SK-N-SH treated with all-trans-retinoic acid at 6 μM for 48 hours (cell line): Measurements from ENCODE around the gene HDAC5.

Experiments
- ATAC-seq: fragments of 200-7000 bp; cut with Tn5 transposase; 3 replicates; pipeline ENCODE4 v1.9.1; 2020; ENCODE audit warnings: mild to moderate bottlenecking, moderate library complexity
- ARNTL ChIP-seq: fragments of 450-650 bp; formaldehyde crosslinking; IDR thresholded peaks from 2 replicates; pipeline ENCODE4 v1.5.0; 2020; ENCODE audit warnings: low read depth, mild to moderate bottlenecking, moderate library complexity, borderline replicate concordance
- CSDC2 ChIP-seq: fragments of 250-450 bp; sonication (Bioruptor Pico); IDR thresholded peaks from 2 replicates; pipeline ENCODE4 v1.5.0; 2020; ENCODE audit warnings: mild to moderate bottlenecking, moderate library complexity
- GLIS3 ChIP-seq: fragments of 250-450 bp; sonication (Bioruptor Pico); IDR thresholded peaks from 2 replicates; pipeline ENCODE4 v1.5.0; 2020; ENCODE audit warnings: mild to moderate bottlenecking, moderate library complexity
- ISL1 ChIP-seq: fragments of 250-450 bp; sonication (Bioruptor Pico); IDR thresholded peaks from 2 replicates; pipeline ENCODE4 v2.1.2; 2022; ENCODE audit warnings: mild to moderate bottlenecking, moderate library complexity
- OSR1 ChIP-seq: fragments of 250-450 bp; sonication (Bioruptor Pico); IDR thresholded peaks from 2 replicates; pipeline ENCODE4 v1.8.0; 2022; ENCODE audit warnings: moderate library complexity, mild to moderate bottlenecking, inconsistent platforms
- PPARA ChIP-seq: fragments of 250-450 bp; sonication (Bioruptor Pico); IDR thresholded peaks from 2 replicates; pipeline ENCODE4 v1.5.0; 2020; ENCODE audit warnings: mild to moderate bottlenecking, borderline replicate concordance
- RARB ChIP-seq: fragments of 250-450 bp; sonication (Bioruptor Pico); IDR thresholded peaks from 2 replicates; pipeline ENCODE4 v1.8.0; 2021; ENCODE audit warnings: mild to moderate bottlenecking, moderate library complexity
- SNAI2 ChIP-seq: fragments of 250-450 bp; sonication (Bioruptor Pico); IDR thresholded peaks from 2 replicates; pipeline ENCODE4 v1.5.0; 2020; ENCODE audit warnings: mild to moderate bottlenecking, moderate library complexity
- ZFP3 ChIP-seq: fragments of 250-450 bp; sonication (Bioruptor Pico); IDR thresholded peaks from 2 replicates; pipeline ENCODE4 v1.5.0; 2020; ENCODE audit warnings: mild to moderate bottlenecking, moderate library complexity
- ZFP30 ChIP-seq: fragments of 450-650 bp; formaldehyde crosslinking; IDR thresholded peaks from 2 replicates; pipeline ENCODE4 v1.5.0; 2022; ENCODE audit warnings: mild to moderate bottlenecking, moderate library complexity
- ZNF565 ChIP-seq: fragments of 450-650 bp; formaldehyde crosslinking; conservative IDR thresholded peaks from 2 replicates; pipeline ENCODE4 v1.5.0; 2020; ENCODE audit warnings: low read depth, mild to moderate bottlenecking, moderate library complexity
- ZNF70 ChIP-seq: fragments of 450-650 bp; formaldehyde crosslinking; IDR thresholded peaks from 2 replicates; pipeline ENCODE4 v1.5.0; 2020; ENCODE audit warnings: mild to moderate bottlenecking, moderate library complexity
- TF ChIP-seq, protein P1 (sequence below): fragments of 250-450 bp; sonication (Bioruptor Pico); IDR thresholded peaks from 2 replicates; pipeline ENCODE4 v1.5.1; 2021; ENCODE audit warnings: mild to moderate bottlenecking, moderate library complexity
- TF ChIP-seq, protein P2 (sequence below): fragments of 250-450 bp; sonication (Bioruptor Pico); IDR thresholded peaks from 2 replicates; pipeline ENCODE4 v1.8.0; 2020; ENCODE audit warnings: mild to moderate bottlenecking, moderate library complexity, borderline replicate concordance
- TF ChIP-seq, protein P3 (sequence below): fragments of 250-450 bp; sonication (Bioruptor Pico); IDR thresholded peaks from 2 replicates; pipeline ENCODE4 v1.8.0; 2021; ENCODE audit warnings: low read depth, mild to moderate bottlenecking, moderate library complexity, borderline replicate concordance
- TF ChIP-seq, protein P4 (sequence below): fragments of 250-450 bp; sonication (Bioruptor Pico); IDR thresholded peaks from 2 replicates; pipeline ENCODE4 v1.5.0; 2020; ENCODE audit warnings: mild to moderate bottlenecking, moderate library complexity
- TF ChIP-seq, protein P5 (sequence below): fragments of 250-450 bp; sonication (Bioruptor Pico); IDR thresholded peaks from 2 replicates; pipeline ENCODE4 v1.5.1; 2020; ENCODE audit warnings: low read depth, mild to moderate bottlenecking, moderate library complexity

Gene HDAC5

DNA sequence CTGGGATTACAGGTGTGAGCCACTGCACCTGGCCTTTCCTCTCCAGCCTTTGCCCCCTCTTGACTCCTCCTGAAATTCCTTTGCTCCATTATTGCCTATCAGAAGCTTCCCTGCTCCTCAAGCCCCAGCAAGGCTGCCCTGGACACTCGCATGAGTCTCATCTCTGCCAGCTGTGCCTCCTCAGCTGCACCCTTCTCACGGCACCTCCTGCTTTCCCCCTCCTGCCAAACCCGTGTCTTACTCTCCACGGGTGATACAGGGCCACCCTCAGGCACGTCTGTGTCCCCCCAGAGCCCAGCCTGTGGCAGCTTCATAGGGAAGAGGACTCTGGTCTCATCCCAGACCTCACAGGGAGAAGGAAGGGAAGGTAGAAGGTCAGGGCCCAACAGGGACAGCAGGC, 37.5 kb downstream of the HDAC5 start (continued):
- TF ChIP-seq, protein P1, sequence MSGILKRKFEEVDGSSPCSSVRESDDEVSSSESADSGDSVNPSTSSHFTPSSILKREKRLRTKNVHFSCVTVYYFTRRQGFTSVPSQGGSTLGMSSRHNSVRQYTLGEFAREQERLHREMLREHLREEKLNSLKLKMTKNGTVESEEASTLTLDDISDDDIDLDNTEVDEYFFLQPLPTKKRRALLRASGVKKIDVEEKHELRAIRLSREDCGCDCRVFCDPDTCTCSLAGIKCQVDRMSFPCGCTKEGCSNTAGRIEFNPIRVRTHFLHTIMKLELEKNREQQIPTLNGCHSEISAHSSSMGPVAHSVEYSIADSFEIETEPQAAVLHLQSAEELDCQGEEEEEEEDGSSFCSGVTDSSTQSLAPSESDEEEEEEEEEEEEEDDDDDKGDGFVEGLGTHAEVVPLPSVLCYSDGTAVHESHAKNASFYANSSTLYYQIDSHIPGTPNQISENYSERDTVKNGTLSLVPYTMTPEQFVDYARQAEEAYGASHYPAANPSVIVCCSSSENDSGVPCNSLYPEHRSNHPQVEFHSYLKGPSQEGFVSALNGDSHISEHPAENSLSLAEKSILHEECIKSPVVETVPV, result no peak
- TF ChIP-seq, all 23 proteins: peak for 0

DNA sequence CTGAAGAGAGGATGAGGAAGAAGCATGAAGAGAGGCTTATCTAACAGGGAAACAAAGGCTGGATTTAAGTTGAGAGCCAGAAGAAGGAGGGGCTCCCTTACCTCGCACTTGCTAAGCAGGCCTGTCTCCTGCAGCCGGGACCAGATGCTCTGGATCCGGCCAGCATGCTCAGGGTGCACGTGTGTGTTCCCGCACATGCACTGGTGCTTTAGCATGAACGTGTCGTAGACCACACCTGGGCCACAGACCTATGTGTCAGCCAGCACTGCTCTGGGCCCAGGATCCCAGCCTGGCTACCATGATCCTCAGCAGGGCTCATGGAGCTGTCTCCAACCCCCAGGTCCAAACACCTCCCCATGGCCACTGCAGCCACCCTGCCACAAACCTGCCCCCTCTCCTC, 38.5 kb downstream of the HDAC5 start:
- TF ChIP-seq GLIS3 (CRISPR knock-in tag) (no peak), OSR1 (CRISPR knock-in tag) (no peak), ZNF565 (CRISPR knock-in tag) (no peak), RARB (CRISPR knock-in tag) (no peak), CSDC2 (CRISPR knock-in tag) (no peak)
- no peak for ATAC-seq

DNA sequence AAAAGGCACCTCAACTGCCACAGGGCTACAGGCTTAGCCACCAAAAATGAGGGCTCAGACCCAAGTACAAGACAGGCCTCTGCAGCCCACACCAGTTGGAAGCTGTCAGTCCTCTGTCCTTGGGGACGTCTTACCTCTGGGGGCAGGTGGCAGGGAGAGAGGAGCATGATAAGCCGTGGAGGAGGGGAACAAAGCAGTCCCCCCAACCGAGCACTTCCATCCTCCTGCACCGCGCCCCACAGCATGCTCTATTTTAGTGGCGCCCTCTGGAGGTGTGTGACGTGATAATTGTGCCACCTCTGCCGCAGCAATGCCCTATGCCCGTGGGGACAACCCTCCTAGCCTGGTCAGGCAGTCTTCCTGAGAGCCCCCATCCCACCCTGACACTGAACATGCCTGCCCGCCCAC, 39.3 kb downstream of the HDAC5 start:
- ATAC-seq, result peak; percentile 20; the same call in 1 of the 3 replicates
- TF ChIP-seq, protein P2, sequence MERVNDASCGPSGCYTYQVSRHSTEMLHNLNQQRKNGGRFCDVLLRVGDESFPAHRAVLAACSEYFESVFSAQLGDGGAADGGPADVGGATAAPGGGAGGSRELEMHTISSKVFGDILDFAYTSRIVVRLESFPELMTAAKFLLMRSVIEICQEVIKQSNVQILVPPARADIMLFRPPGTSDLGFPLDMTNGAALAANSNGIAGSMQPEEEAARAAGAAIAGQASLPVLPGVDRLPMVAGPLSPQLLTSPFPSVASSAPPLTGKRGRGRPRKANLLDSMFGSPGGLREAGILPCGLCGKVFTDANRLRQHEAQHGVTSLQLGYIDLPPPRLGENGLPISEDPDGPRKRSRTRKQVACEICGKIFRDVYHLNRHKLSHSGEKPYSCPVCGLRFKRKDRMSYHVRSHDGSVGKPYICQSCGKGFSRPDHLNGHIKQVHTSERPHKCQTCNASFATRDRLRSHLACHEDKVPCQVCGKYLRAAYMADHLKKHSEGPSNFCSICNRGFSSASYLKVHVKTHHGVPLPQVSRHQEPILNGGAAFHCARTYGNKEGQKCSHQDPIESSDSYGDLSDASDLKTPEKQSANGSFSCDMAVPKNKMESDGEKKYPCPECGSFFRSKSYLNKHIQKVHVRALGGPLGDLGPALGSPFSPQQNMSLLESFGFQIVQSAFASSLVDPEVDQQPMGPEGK (CRISPR knock-in tag), result no peak
- TF ChIP-seq, protein P3, sequence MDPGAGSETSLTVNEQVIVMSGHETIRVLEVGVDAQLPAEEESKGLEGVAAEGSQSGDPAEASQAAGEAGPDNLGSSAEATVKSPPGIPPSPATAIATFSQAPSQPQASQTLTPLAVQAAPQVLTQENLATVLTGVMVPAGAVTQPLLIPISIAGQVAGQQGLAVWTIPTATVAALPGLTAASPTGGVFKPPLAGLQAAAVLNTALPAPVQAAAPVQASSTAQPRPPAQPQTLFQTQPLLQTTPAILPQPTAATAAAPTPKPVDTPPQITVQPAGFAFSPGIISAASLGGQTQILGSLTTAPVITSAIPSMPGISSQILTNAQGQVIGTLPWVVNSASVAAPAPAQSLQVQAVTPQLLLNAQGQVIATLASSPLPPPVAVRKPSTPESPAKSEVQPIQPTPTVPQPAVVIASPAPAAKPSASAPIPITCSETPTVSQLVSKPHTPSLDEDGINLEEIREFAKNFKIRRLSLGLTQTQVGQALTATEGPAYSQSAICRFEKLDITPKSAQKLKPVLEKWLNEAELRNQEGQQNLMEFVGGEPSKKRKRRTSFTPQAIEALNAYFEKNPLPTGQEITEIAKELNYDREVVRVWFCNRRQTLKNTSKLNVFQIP (CRISPR knock-in tag), result no peak
- TF ChIP-seq GLIS3 (CRISPR knock-in tag), result no peak
- no peak for TF ChIP-seq ZFP30 (CRISPR knock-in tag)
- no peak for TF ChIP-seq ZNF70 (CRISPR knock-in tag)
- no peak for TF ChIP-seq PPARA (CRISPR knock-in tag)
- TF ChIP-seq OSR1 (CRISPR knock-in tag), result no peak
- no peak for TF ChIP-seq ZFP3 (CRISPR knock-in tag)
- TF ChIP-seq, protein P4, sequence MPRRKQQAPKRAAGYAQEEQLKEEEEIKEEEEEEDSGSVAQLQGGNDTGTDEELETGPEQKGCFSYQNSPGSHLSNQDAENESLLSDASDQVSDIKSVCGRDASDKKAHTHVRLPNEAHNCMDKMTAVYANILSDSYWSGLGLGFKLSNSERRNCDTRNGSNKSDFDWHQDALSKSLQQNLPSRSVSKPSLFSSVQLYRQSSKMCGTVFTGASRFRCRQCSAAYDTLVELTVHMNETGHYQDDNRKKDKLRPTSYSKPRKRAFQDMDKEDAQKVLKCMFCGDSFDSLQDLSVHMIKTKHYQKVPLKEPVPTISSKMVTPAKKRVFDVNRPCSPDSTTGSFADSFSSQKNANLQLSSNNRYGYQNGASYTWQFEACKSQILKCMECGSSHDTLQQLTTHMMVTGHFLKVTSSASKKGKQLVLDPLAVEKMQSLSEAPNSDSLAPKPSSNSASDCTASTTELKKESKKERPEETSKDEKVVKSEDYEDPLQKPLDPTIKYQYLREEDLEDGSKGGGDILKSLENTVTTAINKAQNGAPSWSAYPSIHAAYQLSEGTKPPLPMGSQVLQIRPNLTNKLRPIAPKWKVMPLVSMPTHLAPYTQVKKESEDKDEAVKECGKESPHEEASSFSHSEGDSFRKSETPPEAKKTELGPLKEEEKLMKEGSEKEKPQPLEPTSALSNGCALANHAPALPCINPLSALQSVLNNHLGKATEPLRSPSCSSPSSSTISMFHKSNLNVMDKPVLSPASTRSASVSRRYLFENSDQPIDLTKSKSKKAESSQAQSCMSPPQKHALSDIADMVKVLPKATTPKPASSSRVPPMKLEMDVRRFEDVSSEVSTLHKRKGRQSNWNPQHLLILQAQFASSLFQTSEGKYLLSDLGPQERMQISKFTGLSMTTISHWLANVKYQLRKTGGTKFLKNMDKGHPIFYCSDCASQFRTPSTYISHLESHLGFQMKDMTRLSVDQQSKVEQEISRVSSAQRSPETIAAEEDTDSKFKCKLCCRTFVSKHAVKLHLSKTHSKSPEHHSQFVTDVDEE, result no peak
- no peak for TF ChIP-seq CSDC2 (CRISPR knock-in tag)
- no peak for TF ChIP-seq ARNTL (CRISPR knock-in tag)

DNA sequence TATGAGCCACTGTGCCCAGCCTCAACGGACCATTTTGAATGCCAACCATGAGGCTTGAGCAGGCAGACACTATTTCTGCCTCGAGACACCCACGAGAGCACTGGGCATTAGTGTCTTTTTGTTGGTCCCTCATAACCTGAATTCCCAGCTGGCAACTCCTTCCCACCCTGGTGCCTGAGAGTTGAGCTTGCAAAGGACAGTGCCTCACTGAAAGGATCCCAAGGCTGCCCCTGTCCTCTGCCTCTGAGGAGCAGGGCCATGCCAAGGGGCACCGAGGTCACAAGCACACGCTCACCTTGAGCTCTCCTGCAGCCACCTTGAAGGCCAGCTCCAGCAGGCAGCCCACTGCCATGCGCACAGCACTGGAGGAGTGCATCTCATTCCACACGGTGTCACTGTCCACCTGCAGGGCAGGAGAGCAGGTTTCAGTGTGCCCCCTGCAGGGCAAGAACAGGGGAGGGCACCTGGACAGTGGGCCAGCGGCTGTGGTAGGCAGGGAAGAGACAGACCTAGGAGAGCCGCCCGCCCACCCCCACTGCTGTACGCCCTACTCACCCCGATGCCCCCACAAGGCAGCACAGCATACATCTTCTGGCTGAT, 40.1 kb downstream of the HDAC5 start:
- ATAC-seq, result peak; percentile 17

More for the DNA sequence above, 40.1 kb downstream of the HDAC5 start:
- TF ChIP-seq ZFP30 (CRISPR knock-in tag) (no peak), PPARA (CRISPR knock-in tag) (no peak), CSDC2 (CRISPR knock-in tag) (no peak), SNAI2 (no peak), ZNF70 (CRISPR knock-in tag) (no peak), ZNF565 (CRISPR knock-in tag) (no peak), OSR1 (CRISPR knock-in tag) (no peak), ISL1 (no peak), ARNTL (CRISPR knock-in tag) (no peak), GLIS3 (CRISPR knock-in tag) (no peak), ZFP3 (CRISPR knock-in tag) (no peak)
- TF ChIP-seq, protein P5, sequence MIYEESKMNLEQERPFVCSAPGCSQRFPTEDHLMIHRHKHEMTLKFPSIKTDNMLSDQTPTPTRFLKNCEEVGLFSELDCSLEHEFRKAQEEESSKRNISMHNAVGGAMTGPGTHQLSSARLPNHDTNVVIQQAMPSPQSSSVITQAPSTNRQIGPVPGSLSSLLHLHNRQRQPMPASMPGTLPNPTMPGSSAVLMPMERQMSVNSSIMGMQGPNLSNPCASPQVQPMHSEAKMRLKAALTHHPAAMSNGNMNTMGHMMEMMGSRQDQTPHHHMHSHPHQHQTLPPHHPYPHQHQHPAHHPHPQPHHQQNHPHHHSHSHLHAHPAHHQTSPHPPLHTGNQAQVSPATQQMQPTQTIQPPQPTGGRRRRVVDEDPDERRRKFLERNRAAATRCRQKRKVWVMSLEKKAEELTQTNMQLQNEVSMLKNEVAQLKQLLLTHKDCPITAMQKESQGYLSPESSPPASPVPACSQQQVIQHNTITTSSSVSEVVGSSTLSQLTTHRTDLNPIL (CRISPR knock-in tag), result no peak
- TF ChIP-seq, protein P3 (CRISPR knock-in tag), result no peak
- TF ChIP-seq, protein P2 (CRISPR knock-in tag), result no peak
- TF ChIP-seq, all 23 proteins: peak for 0
